Measurements from ENCODE around the gene SENP1.

GRCh38 chr12:48026060-48026827, 79.6 kb downstream of the SENP1 start:
- TF ChIP-seq CTCF (IDR thresholded peaks at IDR 0.05) (no peak), POLR2A (IDR thresholded peaks at IDR 0.05) (no peak)
